OCI-LY3 (cell line): ENCODE measurements around the gene ANKS1B.

Experiments
- EZH2phosphoT487 ChIP-seq: fragments of 200-600 bp; shearing (Covaris generic); IDR thresholded peaks from 2 replicates; pipeline ENCODE4 v1.6.1; 2018; ENCODE audit warnings: antibody characterized with exemption, mixed run types, low read depth
- TF ChIP-seq, protein P1 (sequence below): fragments of 200-600, 300-600 bp; sonication (generic); IDR thresholded peaks from 2 replicates; pipeline ENCODE4 v1.5.1; 2014; ENCODE audit warnings: antibody characterized with exemption, low read length, low read depth

DNA sequence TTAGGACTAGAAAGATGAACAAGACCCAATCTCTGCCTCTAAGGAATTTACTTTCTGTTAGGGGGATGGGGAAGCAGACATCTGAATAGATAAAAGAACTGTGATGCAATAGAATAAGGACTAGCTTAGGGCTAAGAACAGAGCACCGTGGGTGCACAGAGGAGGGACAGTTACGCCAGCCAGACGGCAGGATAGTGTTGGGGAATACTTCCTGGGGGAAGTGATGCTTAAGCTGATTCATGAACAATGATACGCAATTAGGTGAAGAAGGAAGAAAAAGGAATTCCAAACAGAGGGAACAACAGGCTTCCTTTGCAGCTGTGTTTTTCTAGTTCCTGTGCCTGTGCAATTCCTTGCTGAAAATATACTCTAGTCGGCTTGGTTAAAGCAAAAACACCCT, 838.6 kb downstream of the ANKS1B start:
- TF ChIP-seq, protein P1, sequence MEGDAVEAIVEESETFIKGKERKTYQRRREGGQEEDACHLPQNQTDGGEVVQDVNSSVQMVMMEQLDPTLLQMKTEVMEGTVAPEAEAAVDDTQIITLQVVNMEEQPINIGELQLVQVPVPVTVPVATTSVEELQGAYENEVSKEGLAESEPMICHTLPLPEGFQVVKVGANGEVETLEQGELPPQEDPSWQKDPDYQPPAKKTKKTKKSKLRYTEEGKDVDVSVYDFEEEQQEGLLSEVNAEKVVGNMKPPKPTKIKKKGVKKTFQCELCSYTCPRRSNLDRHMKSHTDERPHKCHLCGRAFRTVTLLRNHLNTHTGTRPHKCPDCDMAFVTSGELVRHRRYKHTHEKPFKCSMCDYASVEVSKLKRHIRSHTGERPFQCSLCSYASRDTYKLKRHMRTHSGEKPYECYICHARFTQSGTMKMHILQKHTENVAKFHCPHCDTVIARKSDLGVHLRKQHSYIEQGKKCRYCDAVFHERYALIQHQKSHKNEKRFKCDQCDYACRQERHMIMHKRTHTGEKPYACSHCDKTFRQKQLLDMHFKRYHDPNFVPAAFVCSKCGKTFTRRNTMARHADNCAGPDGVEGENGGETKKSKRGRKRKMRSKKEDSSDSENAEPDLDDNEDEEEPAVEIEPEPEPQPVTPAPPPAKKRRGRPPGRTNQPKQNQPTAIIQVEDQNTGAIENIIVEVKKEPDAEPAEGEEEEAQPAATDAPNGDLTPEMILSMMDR, result no peak
- no peak for TF ChIP-seq EZH2phosphoT487
